Muscle layer of duodenum (tissue), 2 donors: Measurements from ENCODE around the gene ZNF532.
"Not testable (repeated sequence)": the region's sequence is repeated elsewhere in the genome, so short reads cannot be mapped to it uniquely, and the experiment has no call there.

ENCODE experiments used
- H3K27ac ChIP-seq: one replicate; pipeline ENCODE4 v1.7.0; 2013; ENCODE audit warnings: mild to moderate bottlenecking, low read length
- H3K27me3 ChIP-seq: one replicate; pipeline ENCODE4 v1.7.0; 2013; ENCODE audit warnings: low read depth, mild to moderate bottlenecking, control low read depth, low read length
- H3K36me3 ChIP-seq, 2 donors: one replicate each; pipeline ENCODE4 v1.7.0; 2013; ENCODE audit warnings: low read length in 2 of 2, control low read depth in 1 of 2, mild to moderate bottlenecking in 1 of 2; ENCODE audit not compliant: insufficient read depth in 2 of 2, control insufficient read depth in 1 of 2
- H3K4me1 ChIP-seq, 2 donors: one replicate each; pipeline ENCODE4 v1.7.0; 2013; ENCODE audit warnings: low read length in 2 of 2, mild to moderate bottlenecking in 2 of 2, control low read depth in 1 of 2, moderate library complexity in 1 of 2; ENCODE audit not compliant: insufficient read depth in 2 of 2, control insufficient read depth in 1 of 2
- H3K4me3 ChIP-seq, 2 donors: one replicate each; pipeline ENCODE4 v1.7.0; 2013; ENCODE audit warnings: low read length in 2 of 2, low read depth in 1 of 2, mild to moderate bottlenecking in 1 of 2
- H3K9me3 ChIP-seq, 2 donors: one replicate each; pipeline ENCODE4 v1.7.0; 2013; ENCODE audit warnings: low read length in 2 of 2, control low read depth in 1 of 2, mild to moderate bottlenecking in 1 of 2; ENCODE audit not compliant: control insufficient read depth in 1 of 2
- donor health status: healthy.

The ZNF532 gene, protein sequence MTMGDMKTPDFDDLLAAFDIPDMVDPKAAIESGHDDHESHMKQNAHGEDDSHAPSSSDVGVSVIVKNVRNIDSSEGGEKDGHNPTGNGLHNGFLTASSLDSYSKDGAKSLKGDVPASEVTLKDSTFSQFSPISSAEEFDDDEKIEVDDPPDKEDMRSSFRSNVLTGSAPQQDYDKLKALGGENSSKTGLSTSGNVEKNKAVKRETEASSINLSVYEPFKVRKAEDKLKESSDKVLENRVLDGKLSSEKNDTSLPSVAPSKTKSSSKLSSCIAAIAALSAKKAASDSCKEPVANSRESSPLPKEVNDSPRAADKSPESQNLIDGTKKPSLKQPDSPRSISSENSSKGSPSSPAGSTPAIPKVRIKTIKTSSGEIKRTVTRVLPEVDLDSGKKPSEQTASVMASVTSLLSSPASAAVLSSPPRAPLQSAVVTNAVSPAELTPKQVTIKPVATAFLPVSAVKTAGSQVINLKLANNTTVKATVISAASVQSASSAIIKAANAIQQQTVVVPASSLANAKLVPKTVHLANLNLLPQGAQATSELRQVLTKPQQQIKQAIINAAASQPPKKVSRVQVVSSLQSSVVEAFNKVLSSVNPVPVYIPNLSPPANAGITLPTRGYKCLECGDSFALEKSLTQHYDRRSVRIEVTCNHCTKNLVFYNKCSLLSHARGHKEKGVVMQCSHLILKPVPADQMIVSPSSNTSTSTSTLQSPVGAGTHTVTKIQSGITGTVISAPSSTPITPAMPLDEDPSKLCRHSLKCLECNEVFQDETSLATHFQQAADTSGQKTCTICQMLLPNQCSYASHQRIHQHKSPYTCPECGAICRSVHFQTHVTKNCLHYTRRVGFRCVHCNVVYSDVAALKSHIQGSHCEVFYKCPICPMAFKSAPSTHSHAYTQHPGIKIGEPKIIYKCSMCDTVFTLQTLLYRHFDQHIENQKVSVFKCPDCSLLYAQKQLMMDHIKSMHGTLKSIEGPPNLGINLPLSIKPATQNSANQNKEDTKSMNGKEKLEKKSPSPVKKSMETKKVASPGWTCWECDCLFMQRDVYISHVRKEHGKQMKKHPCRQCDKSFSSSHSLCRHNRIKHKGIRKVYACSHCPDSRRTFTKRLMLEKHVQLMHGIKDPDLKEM (N-terminal part only)

DNA sequence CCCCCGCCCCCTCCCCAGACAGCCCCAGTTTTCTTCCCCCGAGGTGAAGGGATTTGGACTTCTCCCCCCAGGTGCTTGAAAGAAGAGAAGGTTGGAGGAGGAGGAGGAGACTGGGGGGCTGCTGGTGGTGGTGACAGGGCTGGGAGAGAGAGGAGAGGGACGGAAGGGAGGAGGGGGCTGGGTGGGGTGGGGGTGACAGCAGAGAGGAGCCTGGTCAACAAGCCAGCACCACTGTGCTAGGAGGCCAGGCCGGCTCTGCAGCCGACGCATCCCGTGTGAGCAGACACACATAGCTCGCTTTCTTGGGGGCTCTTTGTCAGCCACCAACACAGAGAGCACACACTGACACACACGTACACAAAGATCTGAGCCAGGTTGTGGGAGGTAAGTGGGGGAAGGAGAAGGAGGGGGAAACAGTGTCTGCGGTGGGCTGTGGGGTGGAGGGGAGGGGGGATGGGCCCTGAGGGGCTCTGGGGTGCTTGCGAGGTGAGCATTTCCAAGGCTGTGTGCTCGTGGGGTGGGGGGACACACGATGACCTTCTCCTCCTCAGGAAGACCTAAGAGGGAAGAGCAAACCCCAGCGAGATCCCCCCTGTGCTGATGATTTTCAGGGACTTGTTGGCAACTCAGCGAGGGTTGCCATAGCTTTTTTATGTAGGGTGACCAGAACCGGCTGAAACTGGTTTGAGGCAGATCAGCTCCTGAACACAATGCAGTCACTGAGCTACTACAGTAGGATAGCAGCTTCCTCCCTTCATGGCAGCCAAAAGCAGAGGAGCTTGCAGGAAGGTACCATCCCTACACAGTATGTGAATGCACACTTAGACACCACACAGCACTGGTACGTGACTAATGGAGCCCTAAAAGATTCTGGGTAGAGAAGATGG, at the start of gene ZNF532:
Gene ZNF532 (plus strand): TSS at position 732 of the 887 bp plus-strand sequence. CDS start 53,411 bp downstream, outside the sequence.
- peaks cover 16 to 44% of the 10 kb centered on the region in 2 donors for H3K4me1 ChIP-seq

DNA sequence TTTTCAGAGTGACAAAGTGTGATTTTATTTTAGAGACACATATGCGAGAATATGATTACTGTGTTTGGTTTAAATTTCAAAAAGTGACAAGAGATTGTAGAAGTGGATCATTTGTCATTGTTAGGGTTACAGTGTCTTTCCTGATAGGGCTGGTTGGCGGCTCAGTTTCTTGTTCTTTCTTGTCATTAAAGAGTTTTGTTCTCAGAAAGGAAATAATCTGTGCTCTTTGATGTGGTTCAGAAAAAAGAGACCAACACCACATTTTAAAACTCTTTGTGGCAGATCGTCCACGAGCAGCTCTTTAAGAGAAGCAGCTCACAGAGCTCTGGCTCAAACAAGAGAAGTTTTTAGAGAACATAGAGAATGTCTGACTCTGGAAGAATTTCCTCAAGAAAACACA, 45.6 kb upstream of the ZNF532 start:
- no peak overlapping the region for H3K27ac ChIP-seq
- H3K4me1 ChIP-seq: no peaks in the 10 kb centered on the region
- no peaks in the 10 kb centered on the region for H3K9me3 ChIP-seq
- H3K4me3 ChIP-seq: no peak overlapping the region
- H3K36me3 ChIP-seq: no peaks in the 10 kb centered on the region
- H3K27me3 ChIP-seq: no peaks in the 10 kb centered on the region

More for the DNA sequence above, at the start of gene ZNF532:
- H3K9me3 ChIP-seq: no peaks in the 10 kb centered on the region
- peak within 1 kb of the TSS; percentile 7 to 44 for H3K4me3 ChIP-seq
- peaks cover 13 to 20% of the 10 kb centered on the region in 2 donors for H3K36me3 ChIP-seq
- no peaks in the 10 kb centered on the region for H3K27me3 ChIP-seq
- H3K27ac ChIP-seq: peak within 1 kb of the TSS; percentile 57

DNA sequence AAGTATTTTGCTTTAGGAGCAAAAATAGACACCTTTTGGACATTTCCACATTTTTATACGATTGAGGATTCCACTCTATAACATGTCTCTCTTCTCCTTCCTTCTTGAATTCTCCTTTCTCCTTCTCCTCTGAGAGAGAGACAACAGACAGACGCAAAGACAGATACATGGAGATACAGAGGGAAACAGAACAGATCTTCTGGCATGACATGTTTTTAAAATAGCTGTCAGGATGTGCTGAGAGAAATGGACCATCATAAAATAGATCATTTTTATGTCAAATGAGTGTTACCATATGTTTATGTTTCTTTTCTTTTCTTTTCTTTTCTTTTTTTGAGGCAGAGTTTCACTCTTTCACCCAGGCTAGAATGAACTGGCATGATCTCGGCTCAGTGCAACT, 44.4 kb upstream of the ZNF532 start:
- Histone ChIP-seq H3K36me3 (no peaks in the 10 kb centered on the region), H3K27ac (no peak overlapping the region), H3K4me3 (no peak overlapping the region), H3K9me3 (no peaks in the 10 kb centered on the region), H3K4me1 (no peaks in the 10 kb centered on the region), H3K27me3 (no peaks in the 10 kb centered on the region)

DNA sequence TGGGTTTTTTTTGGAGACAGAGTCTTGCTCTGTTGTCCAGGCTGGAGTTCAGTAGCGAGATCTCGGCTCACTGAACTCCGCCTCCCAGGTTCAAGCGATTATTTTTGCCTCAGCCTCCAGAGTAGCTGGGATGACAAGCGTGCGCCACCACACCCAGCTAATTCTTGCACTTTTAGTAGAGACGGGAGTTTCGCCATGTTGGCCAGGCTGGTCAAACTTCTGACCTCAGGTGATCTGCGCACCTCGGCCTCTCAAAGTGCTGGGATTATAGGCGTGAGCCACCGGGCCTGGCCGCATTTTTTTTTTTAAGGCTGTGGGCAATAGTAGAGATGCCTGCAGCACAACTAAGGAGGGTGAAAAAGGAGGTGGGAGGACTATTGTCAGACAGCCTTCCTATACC, 41.7 kb upstream of the ZNF532 start:
- H3K27me3 ChIP-seq: no peaks in the 10 kb centered on the region
- no peak overlapping the region for H3K27ac ChIP-seq
- H3K4me1 ChIP-seq: no peaks in the 10 kb centered on the region
- peaks cover 0 to 4% of the 10 kb centered on the region in 2 donors for H3K9me3 ChIP-seq
- no peaks in the 10 kb centered on the region for H3K36me3 ChIP-seq
- no peak overlapping the region for H3K4me3 ChIP-seq

DNA sequence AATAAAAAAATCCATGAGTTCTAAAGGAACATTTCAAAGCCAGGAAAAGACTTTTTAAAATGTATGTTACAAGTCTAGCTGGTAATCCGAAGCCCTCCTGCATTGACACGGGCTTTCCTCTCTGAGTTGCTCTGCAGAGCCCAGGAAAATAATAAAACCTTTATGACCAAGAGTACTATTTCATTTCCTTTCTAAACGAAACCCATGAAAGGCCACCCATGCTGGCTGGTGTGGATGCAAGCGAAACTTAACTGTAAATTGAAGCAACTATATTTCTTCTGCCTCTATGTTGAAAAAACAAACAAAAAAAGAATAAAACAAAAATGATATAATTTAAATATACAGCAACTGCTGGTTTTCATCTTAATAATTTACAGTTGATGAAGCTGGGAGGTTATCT, 41.3 kb upstream of the ZNF532 start:
- Histone ChIP-seq H3K9me3 (peaks cover 0 to 4% of the 10 kb centered on the region in 2 donors), H3K4me1 (no peaks in the 10 kb centered on the region), H3K27ac (no peak overlapping the region), H3K36me3 (no peaks in the 10 kb centered on the region), H3K27me3 (no peaks in the 10 kb centered on the region), H3K4me3 (no peak overlapping the region)

DNA sequence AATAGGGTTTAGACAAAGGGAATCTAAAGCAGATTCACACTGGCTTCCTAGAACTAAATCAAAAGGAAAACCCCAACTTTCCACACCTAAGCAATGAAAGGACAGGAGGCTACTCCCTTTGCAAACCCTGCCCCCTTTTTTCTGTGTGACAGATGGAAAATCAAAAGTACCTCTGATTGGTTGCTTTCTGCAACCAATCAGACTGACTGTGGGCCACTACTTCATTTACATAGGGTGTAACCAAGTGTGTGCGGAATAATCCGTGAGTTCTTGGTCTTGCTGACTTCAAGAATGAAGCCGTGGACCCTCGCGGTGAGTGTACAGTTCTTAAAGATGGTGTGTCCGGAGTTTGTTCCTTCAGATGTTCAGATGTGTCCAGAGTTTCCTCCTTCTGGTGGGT, 37.8 kb upstream of the ZNF532 start:
- not testable (repeated sequence) for H3K27ac ChIP-seq, H3K4me3 ChIP-seq, H3K9me3 ChIP-seq, H3K27me3 ChIP-seq, H3K36me3 ChIP-seq, H3K4me1 ChIP-seq

DNA sequence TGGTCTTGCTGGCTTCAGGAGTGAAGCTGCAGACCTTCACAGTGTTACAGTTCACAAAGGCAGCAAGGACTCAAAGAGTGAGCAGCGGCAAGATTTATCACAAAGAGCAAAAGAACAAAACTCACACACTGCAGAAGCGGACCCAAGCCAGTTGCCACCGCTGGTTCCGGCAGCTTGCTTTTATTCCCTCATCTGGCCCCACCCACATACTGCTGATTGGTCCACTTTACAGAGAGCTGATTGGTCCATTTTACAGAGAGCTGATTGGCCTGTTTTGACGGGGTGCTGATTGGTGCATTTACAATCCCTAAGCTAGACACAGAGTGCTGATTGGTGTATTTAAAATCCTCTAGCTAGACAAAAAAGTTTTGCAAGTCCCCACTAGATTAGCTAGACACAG, 37.2 kb upstream of the ZNF532 start:
- no peak overlapping the region for H3K27ac ChIP-seq
- H3K27me3 ChIP-seq: no peaks in the 10 kb centered on the region
- H3K36me3 ChIP-seq: no peaks in the 10 kb centered on the region
- H3K4me3 ChIP-seq: no peak overlapping the region
- H3K9me3 ChIP-seq: peaks cover 0 to 4% of the 10 kb centered on the region in 2 donors
- no peaks in the 10 kb centered on the region for H3K4me1 ChIP-seq

DNA sequence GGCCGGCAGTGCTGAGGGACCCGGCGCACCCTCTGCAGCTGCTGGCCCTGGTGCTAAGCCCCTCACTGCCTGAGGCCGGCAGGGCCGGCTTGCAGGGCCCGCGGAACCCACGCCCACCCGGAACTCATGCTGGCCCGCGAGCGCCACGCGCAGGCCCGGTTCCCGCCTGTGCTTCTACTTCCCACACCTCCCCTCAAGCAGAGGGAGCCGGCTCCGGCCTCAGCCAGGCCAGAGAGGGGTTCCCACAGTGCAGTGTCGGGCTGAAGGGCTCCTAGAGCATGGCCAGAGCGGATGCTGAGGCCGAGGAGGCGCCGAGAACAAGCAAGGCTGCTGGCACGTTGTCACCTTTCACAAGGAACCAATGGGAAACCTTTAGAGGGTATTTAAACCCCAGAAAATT, 36.8 kb upstream of the ZNF532 start:
- Histone ChIP-seq H3K27ac (no peak overlapping the region), H3K9me3 (peaks cover 0 to 4% of the 10 kb centered on the region in 2 donors), H3K4me1 (no peaks in the 10 kb centered on the region), H3K36me3 (no peaks in the 10 kb centered on the region), H3K27me3 (no peaks in the 10 kb centered on the region), H3K4me3 (no peak overlapping the region)

DNA sequence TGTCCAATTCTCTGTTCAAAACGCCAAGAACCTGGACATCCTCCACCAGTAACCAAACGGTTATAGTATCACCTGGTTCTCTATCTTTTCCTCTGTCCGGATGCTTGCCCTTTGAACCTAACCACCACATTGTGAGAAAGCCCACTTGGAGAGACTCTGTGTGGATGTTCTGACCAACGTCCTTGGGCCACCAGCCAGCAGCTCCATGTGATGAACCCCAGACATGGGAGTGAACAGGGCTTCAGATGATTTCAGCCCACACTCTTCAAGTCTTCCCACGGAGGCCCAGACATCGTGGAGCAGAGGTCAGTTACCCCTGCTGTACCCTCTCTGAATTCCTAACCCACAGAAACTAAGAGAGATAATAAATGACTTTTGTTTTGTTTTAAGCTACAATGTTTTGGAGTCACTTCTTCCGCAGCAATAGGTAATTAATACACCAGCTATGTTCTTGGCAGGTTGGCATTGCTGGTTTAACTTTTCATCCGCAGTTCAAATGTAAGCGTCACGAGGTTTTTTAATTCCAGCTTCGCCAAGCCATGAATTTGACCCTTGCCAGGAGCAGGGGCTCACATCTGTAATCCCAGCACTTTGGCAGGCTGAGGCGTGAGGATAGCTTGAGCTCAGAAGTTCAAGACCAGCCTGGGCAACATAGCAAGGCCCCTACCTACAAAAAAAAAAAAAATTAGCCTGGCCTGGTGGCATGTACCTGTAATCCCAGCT, 36.1 kb upstream of the ZNF532 start:
- H3K27ac ChIP-seq: no peak overlapping the region
- H3K4me3 ChIP-seq: no peak overlapping the region
- H3K36me3 ChIP-seq: no peaks in the 10 kb centered on the region

DNA sequence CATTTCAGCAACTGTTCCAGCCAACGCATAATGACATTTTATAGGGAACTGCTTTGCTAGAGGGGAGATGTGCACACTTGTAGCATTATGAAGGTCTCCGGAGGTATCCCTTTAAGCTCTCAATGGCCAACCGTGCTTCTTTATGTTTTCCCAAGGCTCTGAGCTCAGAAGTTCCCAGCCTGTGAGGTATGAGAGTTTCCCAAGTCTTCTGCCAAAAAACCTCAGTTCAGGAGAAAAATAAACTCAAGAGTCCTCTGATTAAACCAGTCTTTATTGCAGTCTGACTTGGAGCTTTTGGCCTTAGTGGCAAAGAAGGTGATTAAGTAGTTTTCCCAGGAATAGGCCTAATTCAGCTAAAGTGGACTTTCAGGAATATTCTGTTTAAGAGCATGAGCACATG, 35.4 kb upstream of the ZNF532 start:
- Histone ChIP-seq H3K4me3 (no peak overlapping the region), H3K4me1 (no peaks in the 10 kb centered on the region), H3K36me3 (no peaks in the 10 kb centered on the region), H3K27ac (no peak overlapping the region), H3K27me3 (no peaks in the 10 kb centered on the region), H3K9me3 (peaks cover 0 to 4% of the 10 kb centered on the region in 2 donors)

More for the DNA sequence above, 36.1 kb upstream of the ZNF532 start:
- no peaks in the 10 kb centered on the region for H3K4me1 ChIP-seq
- H3K9me3 ChIP-seq: peaks cover 0 to 4% of the 10 kb centered on the region in 2 donors
- H3K27me3 ChIP-seq: no peaks in the 10 kb centered on the region
